HepG2 (cell line): ENCODE results near the gene UQCR11. TPM values are rescaled to one million over a fixed set of nuclear protein-coding genes. Genes with fewer than 3 reads are reported as not detected.

Source experiments
- ARNTL ChIP-seq: sonication (generic); formaldehyde crosslinking; IDR thresholded peaks from 2 replicates; pipeline ENCODE4 v1.4.0; 2020; ENCODE audit warnings: mild to moderate bottlenecking, missing genetic modification reagents
- DR1 ChIP-seq: sonication (generic); formaldehyde crosslinking; IDR thresholded peaks from 2 replicates; pipeline ENCODE4 v1.8.0; 2021; ENCODE audit warnings: mild to moderate bottlenecking, missing genetic modification reagents, inconsistent platforms
- FOXO1 ChIP-seq: sonication (generic); formaldehyde crosslinking; IDR thresholded peaks from 2 replicates; pipeline ENCODE4 v1.4.0; 2020; ENCODE audit warnings: missing genetic modification reagents
- FOXO4 ChIP-seq: sonication (generic); formaldehyde crosslinking; conservative IDR thresholded peaks from 2 replicates; pipeline ENCODE4 v1.8.1; 2023; ENCODE audit warnings: missing genetic modification reagents
- RCOR2 ChIP-seq: IDR thresholded peaks from 2 replicates; pipeline ENCODE4 v1.6.1; 2016; ENCODE audit warnings: missing biosample characterization, missing genetic modification reagents
- SATB2 ChIP-seq: sonication (generic); formaldehyde crosslinking; IDR thresholded peaks from 2 replicates; pipeline ENCODE4 v1.5.0; 2020; ENCODE audit warnings: missing genetic modification reagents
- YY1 ChIP-seq: IDR thresholded peaks from 2 replicates; pipeline ENCODE4 v1.6.1; 2011; ENCODE audit warnings: low read length, low read depth, moderate library complexity, mild to moderate bottlenecking; ENCODE audit not compliant: insufficient read depth, insufficient replicate concordance
- ZNF777 ChIP-seq: sonication (generic); formaldehyde crosslinking; IDR thresholded peaks from 2 replicates; pipeline ENCODE4 v1.4.0; 2020; ENCODE audit warnings: missing genetic modification reagents
- polyA plus RNA-seq, 8 experiments: library from polyadenylated mRNA; depleted of rRNA in 3 of 8; stranded (reverse) in 7 of 8; unstranded in 1 of 8; fragments of >200 nt; fragmentation: Illumina TruSeq in 4 of 8; extraction: Trizol in 4 of 8; gene quantifications; 2 replicates each; pipeline versions ENCODE4 v1.2.1 to v1.2.3, GENCODE V29; 2011 to 2016; ENCODE audit warnings: low read depth in 4 of 8, missing spikeins in 1 of 8, mixed read lengths in 1 of 8; ENCODE audit not compliant: insufficient read depth in 1 of 8
- total RNA-seq, 5 experiments: library from RNA; depleted of rRNA; stranded (reverse); fragments of >200 nt; fragmentation: Illumina TruSeq; extraction: Trizol; gene quantifications; 2 replicates each; pipeline ENCODE4 v1.2.3, GENCODE V29; 2016; ENCODE audit warnings: low read depth in 1 of 5
- TF ChIP-seq, protein P1 (sequence below): sonication (generic); formaldehyde crosslinking; IDR thresholded peaks from 2 replicates; pipeline ENCODE4 v1.5.0; 2020; ENCODE audit warnings: missing genetic modification reagents
- TF ChIP-seq, protein P2 (sequence below): IDR thresholded peaks from 2 replicates; pipeline ENCODE4 v1.6.1; 2012; ENCODE audit warnings: low read depth, low read length, improper control_type of control experiment
- TF ChIP-seq, protein P3 (sequence below): sonication (generic); formaldehyde crosslinking; IDR thresholded peaks from 2 replicates; pipeline ENCODE4 v1.5.0; 2020; ENCODE audit warnings: mild to moderate bottlenecking, missing genetic modification reagents, borderline replicate concordance

UQCR11 gene
- total and polyA plus RNA-seq, 2 of the 13 experiments (the other 11 are each of a cell fraction or from before 2014, with no cell fraction given): 125 to 214 TPM

GRCh38 chr19:1601613-1602064, 3.6 kb downstream of the UQCR11 start (continued):
- TF ChIP-seq YY1 (no peak), ZNF777 (CRISPR knock-in tag) (no peak), ARNTL (CRISPR knock-in tag) (no peak), RCOR2 (no peak), FOXO1 (CRISPR knock-in tag) (no peak), FOXO4 (CRISPR knock-in tag) (no peak), DR1 (CRISPR knock-in tag) (no peak), SATB2 (CRISPR knock-in tag) (no peak)
- TF ChIP-seq, protein P1, sequence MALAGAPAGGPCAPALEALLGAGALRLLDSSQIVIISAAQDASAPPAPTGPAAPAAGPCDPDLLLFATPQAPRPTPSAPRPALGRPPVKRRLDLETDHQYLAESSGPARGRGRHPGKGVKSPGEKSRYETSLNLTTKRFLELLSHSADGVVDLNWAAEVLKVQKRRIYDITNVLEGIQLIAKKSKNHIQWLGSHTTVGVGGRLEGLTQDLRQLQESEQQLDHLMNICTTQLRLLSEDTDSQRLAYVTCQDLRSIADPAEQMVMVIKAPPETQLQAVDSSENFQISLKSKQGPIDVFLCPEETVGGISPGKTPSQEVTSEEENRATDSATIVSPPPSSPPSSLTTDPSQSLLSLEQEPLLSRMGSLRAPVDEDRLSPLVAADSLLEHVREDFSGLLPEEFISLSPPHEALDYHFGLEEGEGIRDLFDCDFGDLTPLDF (CRISPR knock-in tag): no peak
- TF ChIP-seq, protein P2, sequence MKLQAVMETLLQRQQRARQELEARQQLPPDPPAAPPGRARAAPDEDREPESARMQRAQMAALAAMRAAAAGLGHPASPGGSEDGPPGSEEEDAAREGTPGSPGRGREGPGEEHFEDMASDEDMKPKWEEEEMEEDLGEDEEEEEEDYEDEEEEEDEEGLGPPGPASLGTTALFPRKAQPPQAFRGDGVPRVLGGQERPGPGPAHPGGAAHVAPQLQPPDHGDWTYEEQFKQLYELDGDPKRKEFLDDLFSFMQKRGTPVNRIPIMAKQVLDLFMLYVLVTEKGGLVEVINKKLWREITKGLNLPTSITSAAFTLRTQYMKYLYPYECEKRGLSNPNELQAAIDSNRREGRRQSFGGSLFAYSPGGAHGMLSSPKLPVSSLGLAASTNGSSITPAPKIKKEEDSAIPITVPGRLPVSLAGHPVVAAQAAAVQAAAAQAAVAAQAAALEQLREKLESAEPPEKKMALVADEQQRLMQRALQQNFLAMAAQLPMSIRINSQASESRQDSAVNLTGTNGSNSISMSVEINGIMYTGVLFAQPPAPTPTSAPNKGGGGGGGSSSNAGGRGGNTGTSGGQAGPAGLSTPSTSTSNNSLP: 0 out of 2 replicates have a peak, but pooled peaks have one; percentile 25
- TF ChIP-seq, protein P3, sequence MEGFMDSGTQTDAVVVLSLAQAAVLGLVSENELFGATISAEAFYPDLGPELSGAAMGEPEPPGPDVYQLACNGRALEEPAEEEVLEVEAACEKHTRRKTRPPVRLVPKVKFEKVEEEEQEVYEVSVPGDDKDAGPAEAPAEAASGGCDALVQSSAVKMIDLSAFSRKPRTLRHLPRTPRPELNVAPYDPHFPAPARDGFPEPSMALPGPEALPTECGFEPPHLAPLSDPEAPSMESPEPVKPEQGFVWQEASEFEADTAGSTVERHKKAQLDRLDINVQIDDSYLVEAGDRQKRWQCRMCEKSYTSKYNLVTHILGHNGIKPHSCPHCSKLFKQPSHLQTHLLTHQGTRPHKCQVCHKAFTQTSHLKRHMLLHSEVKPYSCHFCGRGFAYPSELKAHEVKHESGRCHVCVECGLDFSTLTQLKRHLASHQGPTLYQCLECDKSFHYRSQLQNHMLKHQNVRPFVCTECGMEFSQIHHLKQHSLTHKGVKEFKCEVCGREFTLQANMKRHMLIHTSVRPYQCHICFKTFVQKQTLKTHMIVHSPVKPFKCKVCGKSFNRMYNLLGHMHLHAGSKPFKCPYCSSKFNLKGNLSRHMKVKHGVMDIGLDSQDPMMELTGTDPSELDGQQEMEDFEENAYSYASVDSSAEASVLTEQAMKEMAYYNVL (CRISPR knock-in tag): no peak
